GM12872 (cell line): ENCODE results near the gene RNASE9.

ENCODE experiments used
- TF ChIP-seq, protein P1 (sequence below): IDR thresholded peaks from 3 replicates; pipeline ENCODE4 v1.5.1; 2011; ENCODE audit warnings: low read depth, mild to moderate bottlenecking, low read length, moderate library complexity; ENCODE audit not compliant: insufficient read depth

RNASE9 gene

DNA sequence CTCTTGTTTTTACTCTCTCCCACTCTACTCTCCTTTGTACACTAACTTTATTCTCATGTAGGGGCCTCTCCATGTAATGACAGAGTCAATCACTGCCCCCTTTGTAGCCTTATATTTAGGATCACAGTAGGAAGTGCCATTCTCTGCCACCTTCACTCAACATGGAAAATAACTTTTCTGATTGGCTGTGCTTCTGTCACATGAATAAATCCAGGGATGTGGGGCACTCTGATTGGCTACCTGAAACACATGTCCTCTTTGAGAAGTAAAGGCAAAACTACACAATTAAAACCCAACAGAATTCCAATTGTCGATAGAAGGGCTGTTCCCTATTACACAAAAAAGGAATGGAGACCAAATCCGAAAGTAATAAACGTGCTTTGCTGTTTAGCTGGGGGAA, at the start of gene RNASE9:
Gene RNASE9, minus strand, starts transcription at position 87 of the 400 bp plus-strand sequence.
- TF ChIP-seq, protein P1, sequence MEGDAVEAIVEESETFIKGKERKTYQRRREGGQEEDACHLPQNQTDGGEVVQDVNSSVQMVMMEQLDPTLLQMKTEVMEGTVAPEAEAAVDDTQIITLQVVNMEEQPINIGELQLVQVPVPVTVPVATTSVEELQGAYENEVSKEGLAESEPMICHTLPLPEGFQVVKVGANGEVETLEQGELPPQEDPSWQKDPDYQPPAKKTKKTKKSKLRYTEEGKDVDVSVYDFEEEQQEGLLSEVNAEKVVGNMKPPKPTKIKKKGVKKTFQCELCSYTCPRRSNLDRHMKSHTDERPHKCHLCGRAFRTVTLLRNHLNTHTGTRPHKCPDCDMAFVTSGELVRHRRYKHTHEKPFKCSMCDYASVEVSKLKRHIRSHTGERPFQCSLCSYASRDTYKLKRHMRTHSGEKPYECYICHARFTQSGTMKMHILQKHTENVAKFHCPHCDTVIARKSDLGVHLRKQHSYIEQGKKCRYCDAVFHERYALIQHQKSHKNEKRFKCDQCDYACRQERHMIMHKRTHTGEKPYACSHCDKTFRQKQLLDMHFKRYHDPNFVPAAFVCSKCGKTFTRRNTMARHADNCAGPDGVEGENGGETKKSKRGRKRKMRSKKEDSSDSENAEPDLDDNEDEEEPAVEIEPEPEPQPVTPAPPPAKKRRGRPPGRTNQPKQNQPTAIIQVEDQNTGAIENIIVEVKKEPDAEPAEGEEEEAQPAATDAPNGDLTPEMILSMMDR = no peak

GRCh38 chr14:20610002-20610765, 49.3 kb upstream of the RNASE9 start:
- TF ChIP-seq, protein P1 = no peak

GRCh38 chr14:20609215-20610001, 48.6 kb upstream of the RNASE9 start:
- TF ChIP-seq, protein P1 = peak; percentile 82

- TF ChIP-seq, protein P1 = no peak
Measured at GRCh38 chr14:20608383-20609110, 47.7 kb upstream of the RNASE9 start.

- TF ChIP-seq, protein P1 = no peak
Measured at GRCh38 chr14:20607617-20608016, 46.8 kb upstream of the RNASE9 start.

GRCh38 chr14:20606902-20607242, 46.0 kb upstream of the RNASE9 start:
- TF ChIP-seq, protein P1 = no peak
